Brain pericyte (primary cell): ENCODE measurements around the gene CDS2.

Source experiments
- DNase-seq: peaks from one replicate; pipeline ENCODE4 v3.0.0-alpha.2; 2012; ENCODE audit warnings: low read depth, low spot score

The CDS2 gene

DNA sequence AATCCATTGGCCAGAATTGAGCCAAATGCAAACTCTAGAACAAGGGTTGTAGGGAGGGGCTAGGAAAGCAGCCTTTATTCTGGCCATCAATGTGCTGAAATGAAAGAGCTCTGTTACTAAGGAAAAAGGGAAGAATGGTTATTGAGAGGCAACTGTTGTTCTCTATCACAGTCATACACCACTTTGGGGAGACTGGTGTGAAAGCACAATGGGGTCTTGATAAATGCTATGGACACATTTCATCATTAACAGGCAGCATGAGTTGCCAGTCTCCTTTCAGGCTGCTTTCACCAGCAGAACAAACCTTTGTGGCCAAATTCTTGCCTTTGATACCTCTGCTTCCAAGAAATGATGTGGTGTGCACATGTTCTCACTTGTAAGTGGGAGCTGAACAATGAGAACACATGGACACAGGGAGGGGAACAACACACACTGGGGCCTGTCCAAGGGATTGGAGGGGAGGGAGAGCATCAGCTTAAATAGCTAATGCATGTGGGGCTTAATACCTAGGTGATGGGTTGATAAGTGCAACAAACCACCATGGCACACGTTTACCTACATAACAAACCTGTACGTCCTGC is 86.2 kb downstream of the CDS2 start:
- DNase-seq: no peak

DNA sequence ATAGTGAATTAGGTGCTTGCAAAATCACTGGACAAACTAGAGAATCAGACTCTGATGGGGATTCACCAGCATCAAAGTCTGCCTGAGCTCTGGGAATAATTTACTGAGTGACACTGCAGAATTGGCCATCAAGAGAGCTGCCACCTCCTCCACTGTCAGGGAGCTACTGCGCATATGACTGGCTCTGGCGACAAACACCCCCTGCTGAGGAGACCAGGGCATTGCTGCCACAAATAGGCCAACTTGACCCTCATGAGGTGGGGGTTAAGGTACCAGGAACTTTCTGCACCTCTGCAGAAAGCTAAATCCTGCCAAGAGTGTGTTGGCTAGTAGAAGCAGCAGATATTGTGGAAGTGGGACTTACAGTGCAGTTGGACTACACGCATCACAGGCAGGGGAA is 88.0 kb downstream of the CDS2 start:
- no peak for DNase-seq

DNA sequence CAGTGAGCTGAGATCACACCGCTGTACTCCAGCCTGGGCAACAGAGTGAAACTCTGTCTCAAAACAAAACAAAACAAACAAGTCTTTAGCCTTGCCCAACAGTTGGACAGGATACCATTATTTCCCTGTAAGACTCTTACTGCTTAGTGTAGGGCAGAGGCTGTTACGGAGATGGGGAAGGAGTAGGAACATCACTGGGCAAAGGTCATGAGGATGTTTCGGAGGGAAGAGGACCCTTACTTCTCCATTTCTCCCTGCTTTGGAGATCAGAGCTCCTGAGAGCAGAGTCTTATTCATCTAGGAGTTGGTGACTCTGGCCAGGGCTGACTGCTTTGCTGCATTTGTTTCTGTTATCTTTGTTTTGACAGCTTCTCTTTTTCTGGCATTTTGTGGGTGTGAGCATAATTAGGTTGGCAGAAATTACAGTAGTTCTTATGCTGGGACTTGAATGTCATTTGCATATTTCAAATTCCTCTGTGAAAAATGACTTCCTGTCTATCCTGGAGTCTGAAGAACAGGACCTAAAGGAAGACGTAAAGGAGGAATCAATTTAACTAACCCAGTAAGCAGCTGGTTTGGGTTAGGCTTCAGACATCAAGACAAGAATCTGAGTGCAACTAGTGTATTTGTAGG is 89.0 kb downstream of the CDS2 start:
- DNase-seq: no peak

DNA sequence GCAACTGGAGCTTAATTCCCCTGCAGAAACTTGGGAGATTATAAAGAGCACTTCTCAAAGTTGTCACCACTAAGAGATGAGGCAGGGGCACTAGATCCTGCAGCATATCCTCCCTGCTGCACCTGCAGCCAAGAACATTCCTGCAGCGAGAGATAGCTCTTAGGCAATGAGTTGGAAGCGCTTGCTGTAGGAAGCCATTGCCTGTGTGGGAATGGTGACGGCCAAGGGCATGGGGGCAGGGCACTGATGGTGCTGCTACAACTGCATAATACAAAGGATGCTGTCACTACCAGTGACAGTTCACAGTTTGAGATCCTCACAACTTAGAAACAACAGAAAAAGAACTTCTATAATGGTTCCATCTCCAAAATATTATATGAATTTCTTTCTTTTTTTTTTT is 89.9 kb downstream of the CDS2 start:
- no peak for DNase-seq

DNA sequence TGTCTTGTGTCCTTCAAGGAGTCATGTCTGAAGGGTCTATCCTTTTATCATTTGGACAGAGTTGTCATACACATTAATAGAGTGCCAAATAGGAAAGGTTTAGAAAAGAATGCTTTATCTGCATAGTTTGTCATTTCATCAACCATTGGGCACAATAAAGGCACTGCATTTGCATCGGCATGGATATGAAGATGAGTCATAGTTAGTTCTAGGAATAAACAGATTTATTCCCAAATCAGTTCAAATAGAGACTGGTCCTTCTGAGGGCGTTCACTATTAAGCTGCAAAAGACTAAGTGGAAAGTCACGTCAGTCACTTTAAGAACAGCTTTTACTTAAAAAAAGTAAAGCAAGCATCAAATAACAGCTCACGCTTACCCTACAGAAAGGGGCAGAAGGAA is 90.8 kb downstream of the CDS2 start:
- DNase-seq: no peak

DNA sequence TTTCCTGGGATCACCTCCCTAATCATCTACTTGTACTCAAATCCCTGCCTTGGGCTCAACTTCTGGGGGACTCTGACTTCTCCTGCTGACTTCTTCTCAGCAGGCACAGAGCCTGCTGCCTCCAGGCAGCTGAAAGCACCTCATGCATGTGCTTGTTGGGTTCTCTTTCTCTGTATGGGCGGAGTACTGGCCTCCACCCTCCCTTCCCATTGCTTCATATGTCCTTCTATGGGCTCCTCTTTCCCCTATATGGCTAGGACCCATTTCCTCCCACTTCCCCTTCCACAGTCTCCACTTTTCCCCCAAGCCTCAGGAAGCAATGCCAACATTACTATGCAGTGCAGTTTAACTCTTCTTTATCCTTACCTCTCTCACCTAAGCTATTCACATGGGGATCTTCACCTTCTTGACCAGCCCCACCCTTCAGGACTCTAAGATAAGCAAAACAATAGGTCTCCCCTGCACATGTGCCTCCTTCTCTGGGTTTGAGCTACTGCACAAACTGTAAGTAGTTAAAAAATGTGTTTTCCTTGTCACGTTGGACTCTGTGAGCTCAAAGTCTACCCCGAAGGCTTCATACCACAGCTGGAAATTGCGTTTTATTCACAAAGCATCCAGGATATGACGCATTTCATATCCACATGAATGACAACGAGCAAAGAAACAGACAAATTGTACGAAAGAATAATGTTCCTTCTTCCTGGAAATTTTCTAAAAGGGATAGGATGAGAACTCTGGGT is 93.7 kb downstream of the CDS2 start:
- DNase-seq: no peak

DNA sequence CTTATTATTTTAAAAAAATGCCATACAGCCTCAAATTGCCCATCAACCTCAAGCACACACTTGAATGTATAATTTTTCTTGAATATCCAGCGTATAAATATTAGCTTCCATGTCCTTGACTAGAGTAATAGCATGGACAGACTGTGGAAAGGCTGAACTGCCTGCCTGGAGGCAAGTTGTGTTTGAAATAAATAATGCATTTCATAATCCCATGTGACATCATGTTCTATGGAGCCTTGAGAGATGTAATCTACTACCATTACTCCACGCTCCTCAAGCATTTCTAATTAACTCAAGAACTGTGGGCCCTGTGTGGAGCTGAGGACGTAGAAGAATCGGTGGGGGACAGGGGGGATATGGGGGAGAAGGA is 94.2 kb downstream of the CDS2 start:
- no peak for DNase-seq

DNA sequence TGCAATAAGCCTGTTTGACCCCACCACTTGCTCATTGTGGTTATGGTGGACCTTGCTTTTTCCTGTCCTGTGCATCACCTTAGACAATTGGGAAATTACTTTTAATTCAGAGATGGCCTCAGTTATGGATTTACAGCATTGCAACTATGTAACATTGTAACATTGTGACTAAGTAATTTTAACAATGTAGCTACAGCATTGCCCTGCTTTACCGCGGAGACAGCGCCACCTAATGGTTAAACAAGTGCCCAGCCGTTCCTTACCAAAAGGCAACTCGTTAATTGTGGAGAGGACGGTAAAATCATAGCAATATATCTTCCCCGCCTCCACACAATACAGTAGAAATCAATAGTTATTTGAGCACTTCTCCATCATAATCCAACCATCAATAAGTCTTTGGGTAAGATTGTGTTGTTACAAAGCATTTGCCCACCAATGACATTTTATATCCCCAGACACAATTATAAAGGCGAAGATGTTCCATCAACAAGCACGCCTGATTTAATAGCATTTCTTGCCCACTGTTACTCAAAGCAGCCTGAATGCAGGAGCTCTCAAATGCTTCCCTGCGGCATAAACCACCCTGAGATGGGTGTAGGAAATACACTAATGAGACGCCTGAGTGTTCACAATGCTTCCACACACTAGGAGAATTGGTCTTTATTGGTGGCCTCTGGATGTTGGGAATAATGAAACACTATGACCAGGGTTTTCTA is 96.3 kb downstream of the CDS2 start:
- DNase-seq: no peak

DNA sequence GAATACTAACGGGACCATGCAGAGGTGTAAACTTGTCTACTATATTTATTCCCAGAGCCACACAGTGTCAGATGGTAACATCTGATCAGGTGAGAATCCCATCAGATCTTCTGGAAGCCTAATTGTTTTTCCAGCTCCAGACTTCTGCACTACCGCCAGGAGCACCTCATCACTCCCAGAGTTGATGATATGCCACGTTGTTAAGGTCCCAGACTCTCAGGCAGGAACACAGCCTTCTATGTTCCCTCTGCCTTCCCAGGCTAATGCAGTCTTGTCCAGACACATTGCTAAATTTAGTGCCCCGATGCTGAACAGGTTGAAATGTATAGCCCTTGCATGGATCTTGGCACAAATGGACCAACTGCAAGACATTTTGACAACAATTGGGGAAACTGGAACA is 103.7 kb downstream of the CDS2 start:
- no peak for DNase-seq

DNA sequence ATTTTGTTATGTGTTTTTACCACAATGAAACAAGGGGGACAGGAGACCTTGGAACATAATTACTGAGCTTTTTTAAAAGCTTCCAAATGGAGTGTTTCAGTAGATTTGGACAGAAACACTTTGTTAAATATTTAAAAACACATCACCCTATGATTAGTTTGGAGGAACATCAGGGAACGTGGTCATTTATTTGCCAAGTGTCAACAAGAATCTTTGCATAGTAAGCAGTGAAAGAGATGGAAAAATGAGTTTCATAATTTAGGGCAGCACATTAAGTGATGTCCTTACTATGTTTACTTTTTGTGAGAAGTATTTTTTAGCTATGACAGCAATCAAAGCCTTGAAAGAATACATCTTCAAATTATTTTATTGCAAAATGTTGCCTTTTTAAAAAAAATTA is 107.3 kb downstream of the CDS2 start:
- no peak for DNase-seq

DNA sequence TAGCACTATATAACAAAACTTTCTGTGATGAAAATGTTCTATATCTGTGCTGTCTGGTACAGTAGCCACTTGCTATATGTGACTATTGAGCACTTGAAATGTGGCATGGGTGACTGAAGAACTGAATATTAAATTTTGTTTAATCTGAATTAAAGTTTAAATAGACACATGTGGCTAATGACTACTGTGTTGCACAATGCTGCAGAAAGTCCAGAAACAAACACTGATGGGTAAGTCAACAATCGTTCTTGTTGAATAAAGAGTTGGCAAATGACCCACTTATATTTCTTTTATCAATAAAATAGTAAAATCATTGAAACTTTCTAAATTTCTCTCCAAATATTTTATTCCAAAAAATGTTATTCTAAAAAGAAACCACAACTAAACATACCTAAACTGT is 108.2 kb downstream of the CDS2 start:
- DNase-seq: no peak
